ENCODE data around the gene LRRC18.

The LRRC18 gene

DNA sequence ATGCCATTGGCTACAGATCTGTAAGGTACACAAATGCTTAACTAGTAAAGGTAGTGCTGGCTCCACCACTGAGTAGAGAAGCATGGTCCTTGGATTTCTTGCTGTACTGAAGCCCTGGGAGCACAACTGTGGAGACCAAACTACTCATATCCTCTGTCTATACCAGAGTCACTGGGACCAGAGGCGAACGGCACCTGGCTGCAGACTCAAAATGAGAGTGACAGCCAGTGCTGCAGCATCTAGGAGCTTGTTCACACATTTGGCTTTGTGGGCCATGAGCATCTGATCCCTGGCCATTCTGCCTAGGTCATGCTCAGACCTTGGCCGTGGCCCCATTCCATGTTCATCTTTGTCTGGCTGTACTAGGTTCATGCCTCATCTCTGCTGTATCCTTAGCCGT is 31.9 kb downstream of the LRRC18 start:
- no peak for DNase-seq (ENCODE audit: low spot score)

DNA sequence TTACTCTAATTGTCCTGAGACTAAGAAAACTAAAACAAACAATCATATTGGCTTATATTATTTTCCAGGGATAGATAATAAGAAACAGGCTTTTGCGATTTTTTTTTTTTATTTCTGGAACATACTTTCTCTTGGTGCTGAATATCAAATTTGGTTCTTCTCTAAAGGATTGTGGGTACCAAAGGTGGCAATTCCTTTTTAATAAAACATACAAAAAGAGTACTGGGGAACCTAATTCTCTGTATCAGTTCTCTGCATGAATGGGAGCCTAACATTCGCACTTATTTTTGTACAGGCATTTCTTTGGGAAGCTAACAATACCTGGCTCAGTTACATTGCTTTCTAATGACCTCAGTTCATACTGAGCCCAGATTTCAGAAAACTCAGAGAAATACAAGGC is 32.8 kb downstream of the LRRC18 start:
- DNase-seq (ENCODE audit: low spot score), result no peak

DNA sequence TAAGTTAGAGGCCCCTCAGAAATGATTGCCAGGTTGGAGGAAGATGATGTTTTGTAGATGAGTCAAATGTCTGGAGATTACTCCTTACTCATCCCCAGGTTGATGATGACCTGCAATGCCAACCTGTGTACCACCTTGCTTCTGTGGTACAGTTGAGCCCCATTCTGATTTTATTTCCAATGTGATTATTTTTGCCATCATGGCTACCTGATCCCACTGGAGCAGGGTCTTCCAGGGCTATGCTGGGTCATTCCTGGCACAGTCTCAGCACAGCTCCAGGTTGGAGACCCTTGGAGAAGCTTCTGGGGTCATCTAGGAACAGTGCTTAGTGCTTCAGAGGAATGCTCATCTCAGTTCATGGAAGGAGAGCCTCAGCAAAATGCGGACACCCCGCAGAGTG is 34.3 kb downstream of the LRRC18 start:
- no peak for DNase-seq (ENCODE audit: low spot score)

DNA sequence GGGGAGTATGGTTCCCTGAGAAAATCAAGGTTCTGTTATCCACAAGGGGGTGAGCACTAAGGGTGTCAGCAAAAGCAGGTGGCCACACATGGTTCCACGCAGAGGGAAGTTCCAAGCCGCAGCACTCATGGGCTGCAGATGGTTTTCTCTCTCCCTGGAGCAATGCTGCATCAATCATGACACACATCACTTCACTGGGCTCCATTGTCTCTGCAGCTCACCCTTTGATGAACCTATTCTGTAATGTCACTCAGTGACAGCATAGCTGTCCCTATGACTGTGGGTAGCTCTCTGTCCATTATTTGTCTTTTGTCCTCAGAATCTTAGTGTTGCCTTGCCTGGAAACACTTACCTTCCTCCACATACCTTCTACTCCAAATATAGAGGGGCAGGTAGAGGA is 34.8 kb downstream of the LRRC18 start:
- no peak for DNase-seq (ENCODE audit: low spot score)

DNA sequence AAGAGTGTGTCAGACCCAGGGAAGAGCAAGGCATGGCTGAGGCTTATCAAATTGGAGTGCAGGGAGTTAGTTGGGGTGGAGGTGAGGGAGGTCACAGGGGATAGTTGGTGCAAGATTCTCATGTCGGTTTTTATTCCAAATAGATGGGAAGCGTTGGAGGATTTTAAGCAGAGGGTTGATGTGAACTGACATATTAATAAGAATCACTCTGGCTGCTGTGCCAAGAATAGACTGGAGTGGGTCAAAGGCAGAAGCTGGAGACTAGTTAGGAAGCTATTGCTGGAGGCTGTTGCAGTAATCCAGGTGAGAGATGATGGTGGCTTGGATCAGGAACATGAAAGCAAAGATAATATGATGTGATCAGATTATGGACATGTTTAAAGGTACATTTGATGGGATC is 36.5 kb downstream of the LRRC18 start:
- DNase-seq (ENCODE audit: low spot score), result no peak

DNA sequence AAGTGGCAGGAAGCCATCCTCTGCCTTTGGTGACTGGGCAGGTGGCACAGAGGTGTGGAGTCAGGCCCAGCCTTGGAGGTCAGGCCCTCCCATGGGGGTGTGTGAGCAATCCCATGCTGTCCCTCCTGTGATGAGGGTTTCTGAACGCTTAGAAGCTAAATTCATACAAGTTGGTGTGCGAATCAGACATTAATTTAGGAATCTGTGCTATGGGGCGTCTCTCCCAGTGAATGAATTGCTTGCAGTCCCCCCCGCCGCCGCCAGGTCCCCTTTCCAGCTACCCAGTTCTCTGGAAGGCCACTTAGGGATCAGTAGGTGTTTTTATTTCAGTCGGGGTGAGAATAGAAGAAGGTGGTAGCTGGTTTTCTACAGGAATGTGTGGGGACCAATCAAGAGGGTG is 37.5 kb downstream of the LRRC18 start:
- DNase-seq (ENCODE audit: low spot score), result no peak

DNA sequence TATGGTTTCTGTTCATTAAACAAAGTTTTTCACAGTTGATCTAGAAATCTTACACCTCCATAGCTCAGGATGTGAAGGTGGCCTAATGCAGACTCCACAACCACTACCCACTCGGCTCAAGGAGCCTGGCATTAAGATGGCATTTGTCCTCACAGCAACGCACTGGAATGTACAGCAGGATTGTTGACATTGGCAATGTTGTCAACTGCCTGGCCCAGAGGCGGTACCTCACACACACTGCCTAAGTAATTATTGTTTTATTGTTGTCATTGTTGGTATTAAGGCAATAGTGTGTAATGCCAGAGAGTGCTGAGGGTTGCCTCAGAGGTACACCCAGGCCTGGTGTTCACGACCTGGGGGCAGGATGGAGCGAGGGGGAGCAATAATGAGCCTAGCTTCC is 38.3 kb downstream of the LRRC18 start:
- DNase-seq (ENCODE audit: low spot score), result no peak

DNA sequence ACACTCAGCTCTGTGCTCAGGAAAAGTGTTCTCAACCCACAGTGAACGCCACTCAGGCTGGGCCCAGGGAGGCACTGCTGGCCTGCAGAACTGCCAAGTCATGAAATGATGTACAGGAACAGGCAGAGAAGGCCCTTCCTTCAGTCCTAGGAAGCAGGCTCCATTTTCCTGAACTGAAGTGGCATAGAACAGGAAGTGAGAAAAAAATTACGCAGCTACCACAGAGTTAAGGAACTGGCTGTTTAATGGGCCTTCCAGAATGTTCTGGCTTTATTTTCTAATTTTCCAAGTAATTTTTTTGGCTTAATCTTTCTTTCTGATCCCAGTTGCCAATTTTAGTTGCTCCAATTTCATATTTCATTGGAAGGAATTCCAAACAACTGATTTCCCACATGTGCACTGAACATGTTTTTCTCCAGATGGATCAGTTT is 39.3 kb downstream of the LRRC18 start:
- DNase-seq (ENCODE audit: low spot score), result peak; percentile 14

DNA sequence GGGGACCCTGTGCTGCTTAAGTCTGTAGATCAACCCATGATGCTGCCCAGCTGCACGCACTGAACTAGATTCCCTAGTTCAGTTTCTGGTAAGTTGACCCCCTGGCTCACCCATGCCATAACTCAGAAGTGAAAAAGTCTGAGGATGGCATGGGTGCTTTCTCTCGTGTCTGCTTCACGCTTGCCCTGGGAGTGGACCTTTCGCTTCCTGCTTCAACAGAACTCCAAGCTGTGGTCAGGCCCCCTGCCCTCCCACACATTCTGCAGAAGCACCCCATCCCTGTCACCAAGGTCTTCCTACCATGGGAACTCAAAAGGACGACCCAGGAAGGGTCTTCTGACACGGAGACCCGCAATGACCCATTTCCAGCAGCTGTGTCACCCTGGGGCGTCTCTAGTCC is 39.9 kb downstream of the LRRC18 start:
- no peak for DNase-seq (ENCODE audit: low spot score)

DNA sequence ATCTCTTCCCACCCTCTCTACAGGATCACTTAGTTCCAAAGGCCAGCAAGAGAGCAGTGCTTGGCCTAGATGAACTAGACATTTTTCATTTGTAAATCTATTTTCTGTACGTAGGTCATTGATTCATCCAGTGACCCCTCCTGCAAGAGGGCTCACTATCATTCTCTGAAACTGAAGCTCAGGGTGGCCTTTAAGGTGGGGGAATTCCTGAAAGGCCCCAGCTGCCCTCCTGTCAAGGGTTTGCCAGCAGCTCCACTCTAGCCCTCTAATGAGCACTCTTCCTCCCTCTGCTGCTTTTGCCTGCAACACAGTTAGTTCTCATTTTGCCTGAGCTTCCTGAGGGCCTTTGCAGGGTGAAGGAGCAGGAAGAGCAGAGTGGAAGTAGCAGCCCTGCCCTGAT is 41.2 kb downstream of the LRRC18 start:
- no peak for DNase-seq (ENCODE audit: low spot score)

DNA sequence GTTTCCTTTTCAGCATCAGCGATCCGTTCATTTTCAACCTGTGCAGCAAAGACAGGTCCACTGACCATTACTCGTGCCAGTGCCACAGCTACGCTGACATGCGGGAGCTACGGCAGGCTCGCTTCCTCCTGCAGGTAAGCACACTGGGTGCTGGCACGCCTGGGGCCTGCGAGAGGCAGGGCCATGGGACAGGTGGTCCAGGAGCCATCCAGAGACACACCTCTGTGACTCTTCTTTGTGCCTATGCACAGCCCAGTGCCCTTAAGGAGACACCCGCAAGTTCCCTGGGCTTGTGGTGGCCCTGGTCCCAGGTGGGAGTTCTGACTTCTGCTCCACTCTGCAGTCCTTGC is 42.2 kb downstream of the LRRC18 start:
- DNase-seq (ENCODE audit: low spot score), result no peak

DNA sequence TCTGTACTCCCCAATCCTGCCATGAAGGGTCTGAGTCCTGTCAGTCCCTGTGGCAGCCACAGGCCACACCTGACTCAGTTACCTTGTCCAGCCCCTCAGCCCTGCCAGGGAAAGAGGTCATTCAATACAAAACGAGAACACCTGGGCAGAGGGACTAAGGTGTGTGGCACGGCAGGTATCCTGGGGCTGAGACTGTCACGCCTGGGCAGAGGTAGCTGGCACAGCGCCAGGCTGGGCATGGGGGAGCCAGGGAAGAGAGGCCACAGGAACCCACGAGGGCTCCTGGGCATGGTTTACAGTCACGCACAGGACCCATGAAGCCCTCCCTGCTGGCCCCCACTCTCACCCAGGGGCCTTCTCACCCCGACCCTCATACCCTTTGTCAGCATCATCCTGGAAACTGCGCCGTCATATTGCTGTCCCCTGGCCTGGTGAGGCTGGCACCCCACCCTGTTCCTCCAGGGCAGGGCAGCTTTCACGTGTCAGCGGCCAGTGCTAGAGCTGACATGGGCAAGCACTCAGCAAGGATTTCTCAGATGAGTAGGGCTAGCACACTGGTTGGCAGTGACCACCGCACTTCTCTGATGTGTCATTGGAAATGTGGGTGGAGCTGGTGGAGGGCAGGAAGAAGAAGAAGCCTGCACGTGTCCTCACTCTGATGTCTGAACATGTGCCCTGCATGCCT is 42.7 kb downstream of the LRRC18 start:
- no peak for DNase-seq (ENCODE audit: low spot score)

DNA sequence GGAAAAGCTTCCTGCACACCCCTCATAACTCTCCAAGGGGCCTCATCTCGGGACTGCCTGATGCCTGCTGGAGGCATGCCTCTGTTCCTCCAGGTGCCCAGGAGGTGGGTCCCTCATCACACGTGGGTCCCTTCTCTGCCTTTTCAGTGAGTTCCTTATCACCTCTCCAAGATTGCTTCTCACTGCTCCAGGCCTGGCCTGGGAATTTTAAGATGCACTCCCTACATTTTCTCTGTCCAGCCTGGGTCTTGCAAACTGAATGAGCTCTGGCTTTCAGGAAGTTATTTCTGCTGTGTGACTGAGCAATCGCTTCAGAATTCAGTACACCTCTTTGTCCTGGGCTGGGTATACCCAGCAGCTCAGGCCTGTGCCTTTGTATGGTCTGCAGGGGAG is 43.8 kb downstream of the LRRC18 start:
- no peak for DNase-seq (ENCODE audit: low spot score)

DNA sequence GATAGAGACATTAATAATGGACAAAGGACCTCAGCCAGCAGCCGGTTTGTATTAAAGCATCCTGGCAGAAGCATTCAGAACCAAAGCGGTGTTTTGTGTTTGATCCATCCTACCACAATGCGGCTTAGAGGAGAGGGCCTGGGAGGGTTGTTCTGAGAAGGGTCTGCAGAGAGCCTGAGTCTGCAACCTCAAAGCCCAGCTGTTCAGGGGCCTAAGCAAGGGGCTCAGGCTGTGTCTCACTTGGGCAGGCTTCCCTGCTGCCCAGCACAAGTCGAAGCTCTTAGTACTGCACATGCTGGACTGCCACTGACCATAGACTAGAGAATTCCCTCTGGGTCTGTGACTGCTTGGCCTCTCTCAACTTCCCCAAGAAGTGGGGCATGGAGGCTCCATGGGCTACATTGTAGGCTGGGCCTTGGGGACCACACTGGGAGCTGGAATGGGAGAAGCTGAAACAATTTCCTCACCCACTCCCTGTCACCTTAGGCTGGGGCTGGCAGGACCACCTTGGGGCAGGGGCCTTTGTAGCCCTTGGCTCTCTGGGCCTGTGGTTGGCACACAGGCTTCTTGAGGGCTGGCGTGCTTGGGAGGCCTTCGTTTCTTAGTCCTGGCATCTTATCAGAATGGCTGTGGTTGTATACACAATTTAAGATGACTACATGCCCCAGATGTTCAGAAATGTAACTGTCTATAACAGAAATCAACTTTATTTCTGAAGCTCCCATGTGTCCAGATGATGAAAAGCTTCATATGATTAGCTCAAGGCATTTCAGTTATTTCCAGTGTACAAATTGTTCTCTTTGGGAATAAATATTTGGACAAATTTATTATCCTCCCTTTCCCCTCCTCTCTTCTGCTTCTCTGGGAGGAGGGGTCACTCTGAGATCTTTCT is 44.5 kb downstream of the LRRC18 start:
- DNase-seq (ENCODE audit: low spot score), result no peak

DNA sequence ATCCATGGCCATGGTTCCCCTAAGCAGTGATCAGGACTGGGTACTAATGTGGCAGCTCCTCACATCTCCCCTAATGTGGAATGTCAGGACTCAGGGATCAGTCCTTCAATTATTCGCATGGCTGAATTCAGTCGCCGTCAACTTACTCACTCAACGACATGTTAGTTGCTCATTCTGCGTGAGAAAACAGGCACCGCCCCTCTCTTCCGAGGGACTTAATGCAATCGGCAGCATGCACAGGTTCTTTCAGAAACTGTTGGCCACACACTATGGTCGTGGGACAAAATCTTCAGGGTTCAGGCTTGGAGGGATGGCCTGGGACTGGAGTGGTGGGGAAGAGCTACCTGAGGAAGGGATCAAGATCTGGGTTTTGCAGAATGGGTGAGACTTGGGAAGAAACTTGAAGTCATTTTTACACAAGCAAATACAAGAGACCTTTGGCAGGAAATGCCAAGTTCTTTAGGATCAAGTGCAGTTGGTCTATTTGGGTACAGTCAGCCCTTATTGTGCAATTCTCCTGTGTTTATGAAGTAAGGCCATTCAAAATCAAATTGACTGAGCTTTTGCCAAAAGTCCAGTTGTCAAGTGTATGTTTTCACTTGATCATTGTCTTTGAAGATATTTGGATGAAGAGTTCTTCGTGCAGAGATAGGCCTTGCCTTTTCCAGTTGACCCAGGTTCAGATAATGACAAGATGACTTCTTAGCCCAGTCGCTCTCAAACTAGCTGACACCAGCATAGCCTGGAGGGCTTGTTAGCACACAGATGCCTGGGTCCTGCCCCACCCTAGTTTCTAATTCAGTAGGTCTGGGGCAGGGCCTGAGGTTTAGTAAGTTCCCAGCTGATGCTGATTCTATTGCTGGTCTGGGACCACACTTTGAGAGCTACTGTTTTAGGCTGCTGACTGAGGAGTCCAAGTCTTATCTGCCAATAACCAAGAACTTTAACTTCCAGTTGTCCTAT is 48.5 kb downstream of the LRRC18 start:
- DNase-seq (ENCODE audit: low spot score), result no peak

DNA sequence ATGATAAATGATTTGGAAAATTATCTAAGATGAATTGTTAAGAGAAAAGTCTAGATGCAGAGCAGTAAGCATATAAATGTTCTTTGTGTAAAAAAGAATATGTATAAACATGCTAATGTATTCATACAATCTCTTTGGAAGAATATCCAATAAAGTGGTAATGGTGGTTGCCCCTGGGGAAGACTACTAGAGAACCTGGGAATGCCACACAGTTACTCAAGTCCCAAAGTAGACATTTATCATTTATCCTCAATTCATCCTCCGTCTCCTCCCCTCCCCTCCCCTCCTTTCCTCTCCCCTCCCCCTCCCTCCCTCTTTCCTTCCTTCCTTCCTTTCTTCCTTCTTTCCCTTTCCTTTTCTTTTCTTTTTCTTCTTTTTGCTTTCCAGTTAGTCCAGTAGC is 51.7 kb downstream of the LRRC18 start:
- DNase-seq (ENCODE audit: low spot score), result no peak

DNA sequence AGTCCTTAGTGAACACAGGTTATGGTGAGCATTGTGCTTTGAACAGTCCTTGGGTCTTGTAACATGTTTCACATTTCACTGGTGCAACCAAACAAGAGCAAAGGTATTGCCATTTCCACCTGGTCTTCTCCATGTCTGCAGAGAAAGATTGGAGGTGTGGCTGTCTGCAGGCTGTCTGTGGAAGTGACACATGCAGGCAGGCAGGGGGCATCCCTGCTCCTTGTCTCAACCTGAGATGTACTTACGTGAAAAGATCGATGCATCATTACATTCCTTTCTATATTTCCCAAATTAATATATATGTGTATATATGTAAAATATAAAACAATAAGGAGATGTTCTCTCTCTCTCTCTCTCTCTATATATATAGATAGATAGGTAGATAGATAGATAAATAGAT is 54.3 kb downstream of the LRRC18 start:
- DNase-seq (ENCODE audit: low spot score), result no peak

DNA sequence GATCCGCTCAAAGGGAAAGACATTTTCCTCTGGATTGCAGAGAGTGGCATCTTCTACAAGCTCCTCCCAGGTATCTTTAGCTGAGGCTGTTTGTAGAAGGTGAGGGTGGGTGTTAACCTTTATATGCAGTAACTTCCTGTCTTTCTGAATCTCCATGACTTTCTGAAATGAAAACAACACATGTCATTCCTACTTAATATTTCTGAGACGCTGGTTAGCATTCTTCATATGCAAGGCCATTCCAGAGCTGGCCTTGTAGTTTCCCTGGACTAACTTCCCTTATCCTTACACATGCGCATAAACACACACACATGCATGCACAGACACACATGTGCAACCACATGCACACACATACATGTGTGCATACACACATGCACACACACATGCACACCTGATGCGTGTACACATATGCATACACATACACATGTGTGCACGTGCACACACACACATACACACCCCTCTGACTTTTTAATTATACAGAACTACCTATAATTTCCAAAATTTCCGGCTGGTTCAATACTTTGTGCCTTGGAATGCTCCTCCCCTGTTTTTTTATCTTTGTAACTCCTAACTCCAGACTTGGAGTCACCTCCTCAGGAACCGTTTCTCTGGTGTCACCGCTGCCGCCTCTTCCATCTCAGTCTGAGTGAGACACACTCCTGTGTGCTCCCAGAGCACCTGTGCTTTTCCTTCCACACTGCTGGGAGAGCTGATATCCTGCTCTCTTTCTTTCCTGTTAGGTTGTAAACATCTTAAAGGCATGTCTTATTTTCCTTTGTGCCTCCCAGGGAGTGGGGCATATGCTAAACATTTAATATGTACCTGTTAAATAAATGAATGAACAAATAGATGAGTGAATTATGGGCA is 55.2 kb downstream of the LRRC18 start:
- no peak for DNase-seq (ENCODE audit: low spot score)

DNA sequence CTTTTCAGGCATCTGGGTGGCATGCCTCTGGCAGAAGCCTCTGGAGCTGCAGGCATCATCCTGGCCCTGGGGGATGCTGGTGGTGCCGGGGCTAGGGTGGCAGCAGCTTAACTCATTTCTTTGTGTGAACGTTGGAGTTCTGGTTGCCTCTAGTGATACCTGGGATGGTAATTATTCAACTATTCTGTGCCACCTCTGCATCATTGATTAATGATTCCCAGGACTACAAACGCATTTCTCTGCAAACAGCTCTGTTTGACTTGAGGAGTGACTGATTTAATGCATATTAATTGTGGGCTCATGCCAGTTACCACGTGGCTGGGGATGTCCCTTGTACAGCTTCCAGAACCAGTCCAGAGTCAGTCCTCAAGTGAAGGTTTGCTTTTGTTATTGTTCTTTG is 55.9 kb downstream of the LRRC18 start:
- no peak for DNase-seq (ENCODE audit: low spot score)

DNA sequence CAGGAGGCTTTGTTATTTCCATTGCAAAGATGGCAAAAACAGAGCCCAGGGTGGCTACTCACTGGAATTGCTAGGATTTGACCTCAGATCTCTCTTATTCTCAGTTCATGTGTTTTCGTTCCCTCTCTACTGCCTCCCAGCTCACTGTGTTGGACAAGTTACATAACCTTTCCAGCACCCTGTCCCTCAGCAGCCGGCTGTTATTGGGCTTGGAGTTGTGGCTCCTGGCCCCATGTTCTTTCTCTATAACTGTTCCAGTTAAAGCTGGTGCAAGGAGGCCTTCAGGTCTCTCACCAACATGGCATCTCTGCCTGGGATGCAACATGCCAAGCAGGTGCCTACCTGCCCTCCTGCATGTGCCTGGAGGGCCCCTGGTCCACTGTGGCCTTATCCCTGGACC is 56.8 kb downstream of the LRRC18 start:
- no peak for DNase-seq (ENCODE audit: low spot score)

DNA sequence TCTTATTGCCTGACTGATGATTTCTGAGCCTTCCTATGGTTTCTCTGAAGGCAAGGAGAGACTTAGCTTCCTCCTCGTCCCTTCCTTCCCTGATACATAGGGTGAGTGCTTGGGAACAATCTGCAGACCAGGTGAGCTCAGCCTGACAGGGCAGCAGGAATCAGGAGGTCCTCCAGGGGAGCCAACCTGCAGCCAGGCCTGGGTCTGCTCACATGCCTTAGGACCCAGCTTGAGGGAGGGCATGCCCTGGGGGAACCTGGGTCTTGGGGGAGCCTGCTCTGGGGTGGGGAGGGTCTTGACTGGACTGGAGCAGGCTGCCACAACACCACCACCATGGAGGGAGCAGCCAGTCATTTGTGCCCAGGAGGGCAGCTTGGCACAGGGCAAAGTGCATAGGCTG is 57.7 kb downstream of the LRRC18 start:
- DNase-seq (ENCODE audit: low spot score), result no peak
